GM13977 (cell line): ENCODE measurements around the gene KCNK5.

Experiments
- DNase-seq: peaks from one replicate; pipeline ENCODE4 v3.0.0; 2012; ENCODE audit warnings: low spot score
- CTCF ChIP-seq: IDR thresholded peaks from 2 replicates; pipeline ENCODE4 v1.5.1; 2012; ENCODE audit warnings: mild to moderate bottlenecking, control low read depth; ENCODE audit not compliant: insufficient read depth; ENCODE audit errors: extremely low read depth, missing control alignments
- in situ Hi-C: fragments of 300-500 bp; cut with MboI; formaldehyde crosslinking; loops from one replicate; pipeline ENCODE4 v1.12.0; 2022; ENCODE audit warnings: low sequenced_read_pairs, low pct_unique_long_range_greater_than_20kb, mixed read lengths, inconsistent platforms; ENCODE audit not compliant: unreplicated experiment

Gene KCNK5

DNA sequence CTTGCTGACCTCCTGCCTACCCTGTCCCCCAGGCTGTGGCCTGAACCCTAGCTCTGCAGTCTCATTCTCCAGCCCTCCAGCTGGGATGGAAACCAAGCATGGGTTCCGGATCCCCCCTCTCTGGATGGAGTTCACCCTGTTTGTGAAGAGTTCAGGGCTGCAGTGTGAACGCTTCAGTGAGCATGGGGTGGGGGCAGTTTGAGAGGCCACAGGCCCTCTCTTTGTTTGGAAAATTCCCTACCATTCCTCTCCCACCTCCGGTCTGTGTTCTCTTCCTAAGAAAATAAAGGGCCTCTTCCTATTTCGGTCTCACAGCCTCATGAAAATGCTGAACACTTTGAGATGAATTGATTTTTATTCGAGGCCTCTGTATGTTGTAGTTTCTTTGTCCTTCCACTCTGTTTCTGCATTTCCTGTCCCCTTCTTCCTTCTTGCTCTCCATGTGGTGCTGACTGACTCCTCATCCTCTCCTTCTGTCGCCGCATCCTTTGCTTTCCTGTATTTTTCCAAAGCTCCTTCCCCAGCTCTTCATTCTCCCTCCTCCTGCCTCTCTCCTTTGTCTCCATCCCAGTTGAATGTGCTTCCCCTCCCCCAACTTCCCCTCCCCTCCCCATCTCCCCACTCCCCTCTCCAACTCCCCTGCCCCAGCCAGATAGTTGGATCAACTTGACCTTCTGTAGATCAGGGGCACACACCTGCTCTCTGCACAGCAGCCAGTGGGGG is 2.4 kb upstream of the KCNK5 start:
- in situ Hi-C loops = no loop called here
- TF ChIP-seq CTCF = no peak
- DNase-seq = no peak

- no peak for DNase-seq
- in situ Hi-C loops = no loop called here
- no peak for TF ChIP-seq CTCF
Measured at GRCh38 chr6:39230654-39231035, 1.4 kb upstream of the KCNK5 start.

- in situ Hi-C loops = no loop called here
- no peak for DNase-seq
Measured at GRCh38 chr6:39228111-39228971, 934 bp downstream of the KCNK5 start.

GRCh38 chr6:39227476-39227875 is 1.8 kb downstream of the KCNK5 start:
- no peak for DNase-seq
- in situ Hi-C loops = no loop called here
- TF ChIP-seq CTCF = no peak

More at GRCh38 chr6:39228111-39228971, 934 bp downstream of the KCNK5 start:
- TF ChIP-seq CTCF = no peak

GRCh38 chr6:39226639-39227329 is 2.5 kb downstream of the KCNK5 start:
- TF ChIP-seq CTCF = no peak
- DNase-seq = no peak
- in situ Hi-C loops = no loop called here

DNA sequence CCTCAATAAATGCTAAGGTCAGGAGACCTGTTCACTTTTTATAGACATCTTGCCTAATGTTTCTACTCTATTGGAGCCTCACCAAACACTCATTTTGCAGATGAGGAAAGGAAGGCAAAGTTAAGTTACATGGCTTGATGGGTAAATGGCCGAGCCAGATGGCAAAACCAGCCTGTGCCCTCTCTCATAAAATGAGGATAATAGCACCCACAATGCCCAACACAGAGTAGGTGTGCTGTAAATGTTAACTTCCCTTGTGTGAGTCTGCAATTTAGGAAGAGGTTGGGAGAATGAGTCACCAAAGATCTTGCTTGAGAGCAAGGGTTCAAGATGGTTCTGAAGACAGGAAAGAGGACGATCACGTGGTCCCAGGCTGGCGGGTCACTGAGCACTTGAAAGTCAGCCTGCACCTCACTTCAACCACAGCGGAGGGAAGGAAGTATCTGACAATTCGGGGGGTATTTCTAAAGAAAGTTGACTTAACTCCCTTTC is 3.3 kb downstream of the KCNK5 start:
- TF ChIP-seq CTCF = no peak
- in situ Hi-C loops = no loop called here
- DNase-seq = no peak
